HPDE6-E6E7 (cell line): ENCODE data around the gene CRIM1.
"Not testable (repeated sequence)": the region's sequence is repeated elsewhere in the genome, so short reads cannot be mapped to it uniquely, and the experiment has no call there.

Experiments used
- DNase-seq: peaks from one replicate; pipeline ENCODE4 v3.0.0; 2011; ENCODE audit warnings: missing footprints; ENCODE audit errors: extremely low spot score

Gene CRIM1

DNA sequence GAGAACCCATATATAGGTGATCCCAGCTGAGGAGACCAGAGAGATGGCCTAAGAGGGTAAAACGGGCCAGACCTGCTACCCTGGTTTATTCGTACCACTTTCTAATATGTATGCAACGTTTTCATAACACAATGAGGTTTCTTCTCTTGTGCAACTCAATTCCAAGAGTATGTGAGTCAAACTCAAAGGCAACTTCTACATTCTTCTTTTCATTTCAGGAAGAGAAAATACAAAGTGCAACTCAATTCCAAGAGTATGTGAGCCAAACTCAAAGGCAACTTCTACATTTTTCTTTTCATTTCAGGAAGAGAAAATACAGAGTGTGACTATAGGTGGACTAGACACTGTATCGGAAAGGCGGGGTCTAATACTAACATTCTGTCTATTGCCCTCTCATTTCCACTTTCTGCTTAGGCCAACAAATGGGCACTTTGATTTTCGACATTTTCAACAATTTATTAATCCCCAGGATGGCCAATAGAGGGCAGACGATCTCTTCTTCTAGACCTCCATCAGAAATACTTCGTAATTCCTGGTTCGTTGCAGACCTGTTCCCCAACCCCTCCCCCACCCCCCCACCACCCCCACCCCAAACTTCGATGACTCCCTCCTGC is 3.7 kb upstream of the CRIM1 start:
- DNase-seq = no peak

DNA sequence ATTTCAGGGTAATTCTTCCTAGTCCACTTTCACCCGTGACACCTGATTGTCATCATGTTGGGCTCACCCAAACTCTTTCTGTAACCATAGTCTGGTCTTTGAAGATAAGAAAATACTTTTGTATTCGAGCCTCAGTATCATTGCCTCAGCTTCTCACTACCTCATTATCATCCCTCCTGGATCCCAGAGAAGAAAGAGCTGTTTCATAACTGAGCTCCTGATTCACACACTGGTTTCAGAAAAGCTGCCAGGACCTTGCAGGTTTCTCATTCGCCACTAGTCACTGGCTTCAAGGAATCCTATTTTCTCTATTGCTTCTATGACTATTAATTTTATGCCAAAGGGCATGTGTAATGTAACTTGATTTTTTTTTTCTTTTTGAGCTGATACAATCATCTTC is 2.9 kb upstream of the CRIM1 start:
- DNase-seq = no peak

- DNase-seq = no peak
Measured at GRCh38 chr2:36354811-36355150, 797 bp upstream of the CRIM1 start.

DNA sequence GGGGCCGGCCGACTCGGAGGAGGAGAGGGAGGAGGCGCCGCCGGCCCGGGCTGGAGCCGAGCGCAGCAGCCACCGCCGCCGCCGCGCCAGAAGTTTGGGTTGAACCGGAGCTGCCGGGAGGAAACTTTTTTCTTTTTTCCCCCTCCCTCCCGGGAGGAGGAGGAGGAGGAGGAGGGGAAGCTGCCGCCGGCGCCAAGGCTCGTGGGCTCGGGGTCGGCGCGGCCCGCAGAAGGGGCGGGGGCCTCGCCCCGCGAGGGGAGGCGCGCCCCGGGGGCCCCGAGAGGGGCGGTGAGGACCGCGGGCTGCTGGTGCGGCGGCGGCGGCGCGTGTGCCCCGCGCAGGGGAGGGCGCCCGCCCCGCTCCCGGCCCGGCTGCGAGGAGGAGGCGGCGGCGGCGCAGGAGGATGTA is 316 bp downstream of the CRIM1 start:
- DNase-seq = no peak

GRCh38 chr2:36356298-36356989 is 866 bp downstream of the CRIM1 start:
- no peak for DNase-seq

- DNase-seq = no peak
Measured at GRCh38 chr2:36356990-36357846, 1.6 kb downstream of the CRIM1 start.

DNA sequence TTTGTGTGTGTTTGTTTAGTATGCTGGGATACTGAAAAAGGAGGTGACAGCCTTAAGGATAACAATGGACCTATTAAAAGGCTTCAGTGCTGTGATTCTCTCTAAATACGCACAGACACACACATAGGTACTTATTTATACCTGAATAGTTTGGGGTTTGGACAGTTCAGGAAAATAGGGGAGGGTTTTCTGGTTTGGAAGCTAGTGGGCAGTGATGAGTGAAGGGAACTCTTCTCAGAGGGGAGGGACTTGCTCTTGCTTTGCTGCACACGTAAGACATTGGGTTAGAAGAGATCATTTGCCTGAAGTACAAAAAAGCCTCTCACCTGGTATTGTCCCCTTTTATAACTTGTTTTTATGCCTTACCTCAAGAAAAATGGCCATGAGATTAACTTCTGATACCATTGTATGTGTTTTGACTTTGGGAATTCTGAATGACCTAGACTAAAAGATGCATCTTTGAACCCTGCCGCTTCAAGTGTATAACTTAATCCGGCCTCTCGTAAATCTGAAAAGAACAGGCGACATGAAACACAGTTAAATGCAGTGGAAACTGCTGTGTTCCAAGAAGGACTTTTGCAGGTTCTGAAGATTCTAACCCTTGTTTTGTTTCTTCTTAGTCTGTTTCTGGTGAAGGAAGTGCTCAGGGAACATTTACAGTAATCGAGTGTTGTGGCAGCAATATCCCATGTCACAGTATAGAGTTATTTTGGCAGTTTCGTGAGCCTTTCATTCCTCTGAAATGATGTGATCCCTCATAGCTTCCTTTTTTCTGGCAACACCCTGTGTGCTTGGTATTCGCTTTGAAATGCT is 2.5 kb downstream of the CRIM1 start:
- no peak for DNase-seq

GRCh38 chr2:36359067-36359466 is 3.5 kb downstream of the CRIM1 start:
- no peak for DNase-seq

GRCh38 chr2:36360063-36360462 is 4.5 kb downstream of the CRIM1 start:
- no peak for DNase-seq

DNA sequence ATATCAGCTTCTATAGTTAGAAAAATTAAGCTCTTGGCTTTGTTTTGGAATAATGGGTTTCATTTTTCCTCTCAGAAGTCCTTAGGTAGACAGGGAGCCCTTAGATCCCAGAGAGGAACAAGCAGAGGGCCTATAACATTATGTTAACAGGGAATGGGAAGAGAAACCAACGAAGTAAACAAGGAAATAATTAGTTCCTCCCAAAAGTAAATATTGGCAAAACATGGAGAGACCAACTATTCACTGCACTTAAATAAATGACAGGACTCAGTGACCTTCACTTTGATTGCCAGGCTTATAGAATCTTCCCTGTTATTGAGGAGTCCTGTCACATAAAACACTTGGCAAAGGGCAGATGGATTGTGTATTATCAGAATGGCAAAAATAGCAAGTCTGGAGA is 5.3 kb downstream of the CRIM1 start:
- no peak for DNase-seq

DNA sequence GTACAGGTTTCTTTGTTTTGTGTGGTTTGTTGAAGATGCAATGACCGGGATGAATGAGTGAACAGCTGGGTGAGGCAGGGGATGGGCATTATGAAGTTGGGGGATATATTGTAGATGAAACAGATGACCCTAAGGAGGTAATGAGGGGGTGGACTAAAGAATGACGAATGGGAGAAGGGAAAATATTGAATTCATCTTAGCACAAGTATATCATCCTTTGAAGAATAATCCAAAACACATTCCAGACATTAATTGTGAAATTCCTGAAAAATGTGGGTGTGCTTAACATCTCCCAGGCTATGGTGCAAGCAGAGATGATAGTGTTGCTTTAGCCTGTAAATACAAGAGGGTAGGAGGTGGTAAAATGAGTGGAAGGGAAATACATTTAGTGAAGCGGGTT is 5.8 kb downstream of the CRIM1 start:
- no peak for DNase-seq

DNA sequence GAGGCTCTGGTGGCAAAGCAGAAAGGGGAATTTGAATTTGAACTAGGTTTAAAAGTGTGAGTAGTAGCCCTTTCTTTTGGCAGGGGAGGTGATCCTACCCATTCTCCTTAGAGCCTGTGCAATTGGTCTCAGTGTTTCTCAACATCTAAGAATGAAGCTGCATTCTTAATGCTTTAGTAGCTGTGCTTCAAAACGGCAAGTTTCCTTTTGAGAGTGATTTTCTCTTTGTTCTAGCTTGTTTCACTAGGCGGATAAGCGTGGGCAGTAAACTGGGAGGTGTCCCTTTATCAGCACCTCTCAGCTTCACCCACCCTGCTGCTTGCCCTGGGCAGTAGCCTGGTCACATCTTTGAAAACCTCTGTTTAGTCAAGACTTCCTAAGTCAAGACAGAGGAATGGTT is 6.7 kb downstream of the CRIM1 start:
- no peak for DNase-seq

- DNase-seq = not testable (repeated sequence)
Measured at GRCh38 chr2:36363085-36363484, 7.5 kb downstream of the CRIM1 start.

DNA sequence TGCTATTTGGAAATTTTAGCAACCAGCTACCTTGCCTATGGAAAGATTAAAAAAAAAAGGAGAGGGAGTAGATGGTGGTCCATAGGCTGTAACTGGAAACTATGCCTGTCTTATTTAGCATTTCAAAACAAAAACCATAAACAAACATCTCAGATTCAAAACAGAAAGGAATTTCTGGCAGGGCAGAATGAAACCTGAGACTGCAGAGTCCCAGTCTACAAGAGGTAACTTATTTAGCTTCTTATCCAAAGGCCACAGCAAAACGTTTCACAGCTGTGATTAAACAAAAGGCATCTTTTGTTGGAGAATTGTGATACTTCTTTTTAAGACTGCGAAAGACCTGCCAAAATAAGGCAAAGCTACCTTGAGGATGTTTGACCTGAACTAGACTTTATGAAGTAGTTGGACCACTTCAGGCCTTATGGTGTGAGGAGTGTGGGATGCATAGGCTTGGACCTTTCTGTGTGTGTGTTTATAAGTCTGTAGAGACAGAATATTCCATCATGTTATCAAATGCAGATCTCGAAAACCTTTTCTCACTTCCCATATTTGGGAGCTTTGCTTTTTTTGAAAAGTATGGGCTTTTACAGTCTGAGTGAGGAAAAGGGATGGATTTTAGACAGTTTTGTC is 11.0 kb downstream of the CRIM1 start:
- no peak for DNase-seq

GRCh38 chr2:36367486-36367885 is 11.9 kb downstream of the CRIM1 start:
- no peak for DNase-seq

- DNase-seq = no peak
Measured at GRCh38 chr2:36367895-36368353, 12.3 kb downstream of the CRIM1 start.

GRCh38 chr2:36368438-36368837 is 12.9 kb downstream of the CRIM1 start:
- no peak for DNase-seq

- no peak for DNase-seq
Measured at GRCh38 chr2:36369163-36369562, 13.6 kb downstream of the CRIM1 start.

DNA sequence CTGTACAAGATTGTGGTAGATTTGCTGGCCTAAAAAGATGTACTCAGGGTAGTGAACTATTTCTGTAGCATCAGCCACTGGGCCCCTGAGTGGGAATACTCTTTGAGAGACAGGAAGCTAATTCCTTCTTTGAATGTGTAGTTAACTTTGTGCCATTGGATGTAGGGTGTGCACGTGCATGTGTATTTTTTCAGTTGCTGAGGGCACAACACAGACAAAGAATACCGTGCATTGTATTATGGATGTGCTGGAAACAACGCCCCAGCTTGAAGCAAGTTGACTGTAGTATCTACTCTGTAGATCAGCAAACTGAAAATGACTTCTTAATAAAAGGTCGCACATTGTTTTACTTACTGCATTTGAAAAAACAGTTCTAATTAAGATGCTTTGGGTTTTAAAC is 14.1 kb downstream of the CRIM1 start:
- DNase-seq = no peak

DNA sequence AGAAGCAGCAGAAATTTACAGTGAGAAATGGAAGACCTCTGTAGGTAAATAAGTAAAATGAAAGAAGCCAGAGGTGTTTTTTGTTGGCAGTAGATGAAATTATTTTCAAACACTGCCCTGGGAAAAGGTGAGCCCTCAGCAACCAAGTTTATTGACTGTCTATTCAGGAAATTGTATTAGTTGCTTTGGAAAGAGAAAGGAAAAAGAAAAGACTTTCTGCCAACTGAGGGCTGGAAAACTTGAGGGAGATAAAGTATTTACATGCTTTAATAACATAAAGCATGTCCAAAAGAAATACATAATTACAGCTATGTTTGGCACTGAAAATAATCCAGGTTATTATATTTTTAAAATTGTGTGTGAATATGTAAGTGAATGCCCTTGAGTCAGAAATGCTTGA is 14.7 kb downstream of the CRIM1 start:
- DNase-seq = no peak

- DNase-seq = no peak
Measured at GRCh38 chr2:36371070-36371874, 15.7 kb downstream of the CRIM1 start.
